Stimulated activated naive CD8-positive, alpha-beta T cell treated with anti-CD3 and anti-CD28 coated beads, Interleukin-15, Interleukin-2, amounts not matched to agents 100 ng/mL and 50 ng/mL, for 24 hours (primary cell): ENCODE measurements around the gene TNXB.
"Not testable (repeated sequence)": the region's sequence is repeated elsewhere in the genome, so short reads cannot be mapped to it uniquely, and the experiment has no call there.

ENCODE experiments used
- H3K27ac Mint-ChIP-seq: one replicate; pipeline ENCODE4 v1.8.0; 2021; ENCODE audit warnings: mild to moderate bottlenecking, mixed read lengths
- H3K27me3 Mint-ChIP-seq: one replicate; pipeline ENCODE4 v1.8.0; 2021; ENCODE audit warnings: mixed read lengths
- H3K36me3 Mint-ChIP-seq: one replicate; pipeline ENCODE4 v1.8.0; 2021; ENCODE audit warnings: low read depth, mixed read lengths
- H3K4me1 Mint-ChIP-seq: one replicate; pipeline ENCODE4 v1.8.0; 2021; ENCODE audit warnings: low read depth, mixed read lengths
- H3K4me3 Mint-ChIP-seq: one replicate; pipeline ENCODE4 v1.8.0; 2021; ENCODE audit warnings: mild to moderate bottlenecking, mixed read lengths
- H3K9me3 Mint-ChIP-seq: one replicate; pipeline ENCODE4 v1.8.0; 2021; ENCODE audit warnings: mixed read lengths

Gene TNXB

DNA sequence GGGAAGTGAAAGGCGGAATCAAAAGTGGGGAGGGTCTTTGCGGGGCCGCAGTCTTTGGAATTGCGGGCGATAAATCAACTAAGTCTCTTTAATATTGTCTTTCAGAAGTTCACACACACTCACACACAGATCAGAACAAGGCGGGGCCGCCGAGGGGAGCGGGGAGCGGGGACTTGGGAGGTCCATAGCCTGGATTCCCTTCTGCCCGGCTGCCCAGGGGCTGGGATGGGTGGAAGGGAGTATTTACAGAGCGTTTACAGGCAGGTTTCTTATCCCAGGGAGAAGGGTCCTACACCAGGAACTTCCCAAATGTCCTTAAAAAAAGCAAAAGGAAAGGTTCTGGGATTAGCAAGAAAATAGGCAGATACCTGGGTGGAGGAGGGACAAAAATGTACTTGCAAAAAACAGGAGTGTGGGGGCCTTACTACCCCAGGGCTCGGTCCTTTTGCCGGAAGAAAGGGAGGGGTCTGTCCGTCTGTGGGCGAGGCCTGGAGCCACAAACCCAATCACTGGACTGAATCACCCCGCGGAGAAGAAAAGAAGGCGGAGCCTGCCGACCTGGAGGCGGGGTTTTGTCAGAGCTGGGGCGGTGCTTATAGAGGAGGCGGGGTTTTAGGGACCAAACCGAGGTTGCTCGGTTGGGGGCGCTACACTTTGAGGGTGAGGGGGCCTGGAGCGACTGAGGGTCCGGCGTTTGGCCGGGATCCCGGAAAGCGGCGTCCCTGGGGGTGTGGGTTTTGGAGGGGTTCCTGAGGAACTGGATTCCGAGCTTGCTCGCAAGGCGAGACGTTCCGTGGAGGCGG, 39.4 kb upstream of the TNXB start:
- Mint-ChIP-seq H3K27ac (no peak overlapping the region), H3K27me3 (peaks cover 36% of the 10 kb centered on the region), H3K4me3 (peak overlapping the region; percentile 77), H3K36me3 (no peaks in the 10 kb centered on the region), H3K4me1 (peaks cover 46% of the 10 kb centered on the region), H3K9me3 (no peaks in the 10 kb centered on the region)

DNA sequence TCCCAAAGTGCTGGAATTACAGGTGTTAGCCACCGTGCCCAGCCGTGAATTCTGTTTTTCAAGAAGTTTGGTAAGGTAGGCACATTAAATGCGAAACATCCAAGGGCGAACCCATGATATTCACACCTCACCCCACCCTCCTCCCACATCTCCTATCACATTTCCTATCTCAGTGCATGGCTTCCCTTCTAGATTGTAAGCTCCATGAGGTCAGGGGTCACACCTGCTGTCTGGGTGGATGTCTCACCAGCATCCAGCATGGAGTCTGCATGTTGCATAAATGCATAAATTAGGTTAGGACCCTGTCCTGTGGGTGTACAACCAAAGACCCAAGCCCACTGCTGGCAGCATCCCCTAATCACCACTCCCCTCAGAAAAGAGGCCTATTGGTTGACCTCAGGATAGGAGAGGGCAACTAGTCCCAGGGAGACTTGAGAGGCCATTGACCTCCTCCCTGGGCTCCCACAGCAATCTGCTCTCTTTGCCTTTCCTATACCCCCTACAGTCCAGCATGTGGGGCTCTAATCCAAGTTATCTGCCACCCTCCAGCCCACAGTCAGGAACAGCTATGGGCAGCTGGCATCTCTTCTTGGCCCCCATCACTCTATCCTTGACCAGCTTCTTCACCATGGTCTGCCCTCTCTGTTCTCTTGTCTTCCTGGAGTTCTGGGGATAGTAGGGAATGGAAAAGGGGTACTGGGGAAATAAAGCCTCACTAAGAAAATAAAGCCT, 38.4 kb upstream of the TNXB start:
- Mint-ChIP-seq H3K36me3 (no peaks in the 10 kb centered on the region), H3K4me3 (no peak overlapping the region)

GRCh38 chr6:32146687-32147086, 37.5 kb upstream of the TNXB start:
- H3K36me3 Mint-ChIP-seq: no peaks in the 10 kb centered on the region
- H3K4me1 Mint-ChIP-seq: peaks cover 30% of the 10 kb centered on the region
- no peaks in the 10 kb centered on the region for H3K9me3 Mint-ChIP-seq
- no peak overlapping the region for H3K27ac Mint-ChIP-seq
- H3K27me3 Mint-ChIP-seq: peaks cover 31% of the 10 kb centered on the region
- H3K4me3 Mint-ChIP-seq: no peak overlapping the region

More for the DNA sequence above, 38.4 kb upstream of the TNXB start:
- no peaks in the 10 kb centered on the region for H3K9me3 Mint-ChIP-seq
- H3K4me1 Mint-ChIP-seq: peaks cover 37% of the 10 kb centered on the region
- no peak overlapping the region for H3K27ac Mint-ChIP-seq
- peaks cover 31% of the 10 kb centered on the region for H3K27me3 Mint-ChIP-seq

DNA sequence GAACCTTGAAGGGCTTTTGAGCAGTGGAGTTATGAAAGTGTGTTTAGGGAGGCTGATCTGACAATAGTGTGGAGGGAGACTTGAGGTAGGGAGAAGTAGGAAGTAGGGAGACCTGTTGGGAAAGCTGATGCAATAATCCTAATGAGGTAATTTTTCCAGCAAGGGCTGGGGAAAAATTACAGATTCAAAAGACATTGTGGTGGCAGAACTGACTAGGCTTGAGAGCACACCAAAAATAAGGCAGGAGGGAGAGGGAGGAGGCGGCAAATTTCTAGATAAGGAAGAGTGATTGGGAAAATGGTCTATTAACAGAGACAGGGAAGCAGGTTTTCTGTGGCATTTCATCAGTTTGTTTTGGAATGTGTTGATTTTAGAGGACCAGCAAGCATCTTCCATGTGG, 37.1 kb upstream of the TNXB start:
- Mint-ChIP-seq H3K4me1 (peaks cover 28% of the 10 kb centered on the region), H3K36me3 (no peaks in the 10 kb centered on the region), H3K27me3 (peaks cover 31% of the 10 kb centered on the region), H3K27ac (peak overlapping the region; percentile 2), H3K9me3 (no peaks in the 10 kb centered on the region), H3K4me3 (no peak overlapping the region)

DNA sequence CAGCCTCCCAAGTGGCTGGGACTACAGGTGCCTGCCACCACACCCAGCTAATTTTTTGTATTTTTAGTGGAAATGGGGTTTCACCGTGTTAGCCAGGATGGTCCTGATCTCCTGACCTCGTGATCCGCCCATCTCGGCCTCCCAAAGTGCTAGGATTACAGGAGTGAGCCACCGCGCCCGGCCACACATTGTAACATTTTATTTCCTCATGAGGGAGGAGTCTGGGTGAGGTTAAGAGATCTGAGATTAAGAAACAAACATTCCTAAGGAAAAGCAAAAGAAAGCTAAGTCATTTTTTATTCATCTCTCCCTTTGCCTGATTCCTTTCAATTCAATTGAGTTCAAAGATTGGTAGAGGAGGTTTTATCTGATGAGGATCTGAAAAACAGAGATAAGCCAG, 35.1 kb upstream of the TNXB start:
- H3K27ac Mint-ChIP-seq: not testable (repeated sequence)

GRCh38 chr6:32140420-32141046, 31.4 kb upstream of the TNXB start:
- Mint-ChIP-seq H3K4me3 (no peak overlapping the region), H3K4me1 (no peaks in the 10 kb centered on the region), H3K27me3 (peaks cover 5% of the 10 kb centered on the region), H3K9me3 (no peaks in the 10 kb centered on the region), H3K36me3 (no peaks in the 10 kb centered on the region), H3K27ac (peak overlapping the region; percentile 38)

More for the DNA sequence above, 35.1 kb upstream of the TNXB start:
- Mint-ChIP-seq H3K4me1 (peaks cover 15% of the 10 kb centered on the region), H3K27me3 (peaks cover 24% of the 10 kb centered on the region)
- H3K4me3 Mint-ChIP-seq, H3K36me3 Mint-ChIP-seq, H3K9me3 Mint-ChIP-seq: not testable (repeated sequence)

DNA sequence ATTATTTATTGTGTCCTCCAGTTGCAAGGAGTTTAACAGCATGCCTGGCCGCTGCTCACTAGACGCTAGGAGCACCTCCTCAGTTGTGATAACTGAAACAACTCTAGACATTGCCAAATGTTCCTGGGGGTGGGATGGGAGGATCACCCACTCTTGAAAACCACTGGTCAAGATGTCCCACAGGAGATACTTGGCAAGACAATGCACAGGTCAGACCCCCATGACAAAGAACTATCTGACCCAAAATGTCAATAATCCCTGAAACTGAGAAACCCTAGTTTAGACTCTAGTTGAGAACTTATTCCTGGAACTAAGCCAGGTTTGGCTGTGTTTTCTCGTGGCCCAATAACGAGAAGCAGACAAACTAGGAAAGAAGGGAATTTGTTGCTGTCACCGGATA, 30.5 kb upstream of the TNXB start:
- Mint-ChIP-seq H3K4me3 (no peak overlapping the region), H3K4me1 (no peaks in the 10 kb centered on the region), H3K36me3 (no peaks in the 10 kb centered on the region), H3K27ac (no peak overlapping the region), H3K27me3 (peaks cover 8% of the 10 kb centered on the region), H3K9me3 (no peaks in the 10 kb centered on the region)

GRCh38 chr6:32137454-32137853, 28.3 kb upstream of the TNXB start:
- Mint-ChIP-seq H3K36me3 (no peaks in the 10 kb centered on the region), H3K27me3 (peaks cover 11% of the 10 kb centered on the region), H3K4me3 (no peak overlapping the region), H3K27ac (no peak overlapping the region), H3K9me3 (no peaks in the 10 kb centered on the region), H3K4me1 (no peaks in the 10 kb centered on the region)

GRCh38 chr6:32133786-32134185, 24.6 kb upstream of the TNXB start:
- Mint-ChIP-seq H3K27ac (no peak overlapping the region), H3K4me3 (no peak overlapping the region), H3K36me3 (no peaks in the 10 kb centered on the region), H3K27me3 (peaks cover 6% of the 10 kb centered on the region), H3K4me1 (peaks cover 19% of the 10 kb centered on the region), H3K9me3 (no peaks in the 10 kb centered on the region)

- H3K36me3 Mint-ChIP-seq: peaks cover under 1% of the 10 kb centered on the region
- H3K4me1 Mint-ChIP-seq: peaks cover 32% of the 10 kb centered on the region
- no peak overlapping the region for H3K4me3 Mint-ChIP-seq
- peaks cover 6% of the 10 kb centered on the region for H3K27me3 Mint-ChIP-seq
- H3K27ac Mint-ChIP-seq: peak overlapping the region; percentile 6
- H3K9me3 Mint-ChIP-seq: no peaks in the 10 kb centered on the region
These were observed 23.0 kb upstream of the TNXB start for GRCh38 chr6:32132110-32132509.

GRCh38 chr6:32131439-32131948, 22.4 kb upstream of the TNXB start:
- Mint-ChIP-seq H3K4me3 (no peak overlapping the region), H3K27ac (no peak overlapping the region), H3K36me3 (peaks cover 7% of the 10 kb centered on the region), H3K4me1 (peaks cover 38% of the 10 kb centered on the region), H3K9me3 (no peaks in the 10 kb centered on the region), H3K27me3 (peaks cover 6% of the 10 kb centered on the region)

- peak overlapping the region; percentile 87 for H3K27ac Mint-ChIP-seq
- peak overlapping the region; percentile 99 for H3K4me3 Mint-ChIP-seq
- H3K9me3 Mint-ChIP-seq: no peaks in the 10 kb centered on the region
- H3K36me3 Mint-ChIP-seq: peaks cover 16% of the 10 kb centered on the region
- H3K27me3 Mint-ChIP-seq: peaks cover 3% of the 10 kb centered on the region
- peaks cover 47% of the 10 kb centered on the region for H3K4me1 Mint-ChIP-seq
These were observed 20.4 kb upstream of the TNXB start for GRCh38 chr6:32129297-32130088.

DNA sequence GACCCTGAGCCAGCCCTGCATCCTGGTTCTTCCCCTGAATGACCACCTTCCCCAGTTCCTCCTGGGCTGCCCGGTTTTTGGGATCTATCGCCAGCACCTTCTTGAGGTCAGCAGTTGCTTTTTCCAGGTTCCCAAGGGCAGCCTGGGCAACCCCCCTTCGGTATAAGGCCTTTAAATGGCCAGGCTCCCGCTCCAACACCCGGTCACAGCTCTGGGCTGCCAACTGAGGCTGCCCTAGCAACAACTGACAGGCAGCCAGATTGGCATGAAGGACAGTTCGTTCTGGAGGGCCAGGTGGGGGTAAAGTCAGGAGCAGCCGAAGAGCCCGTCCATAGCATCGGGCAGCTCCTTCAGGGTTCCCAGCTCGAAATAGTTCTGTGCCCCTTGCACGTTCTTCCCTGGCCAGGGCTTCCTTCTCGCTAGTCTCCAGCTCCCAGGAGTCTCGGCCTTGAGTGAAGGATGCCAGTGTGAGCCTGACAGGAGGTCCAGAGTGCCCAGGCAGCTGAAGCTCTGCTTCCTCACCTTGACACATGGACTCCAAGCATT, 19.7 kb upstream of the TNXB start:
- H3K27ac Mint-ChIP-seq: no peak overlapping the region
- H3K9me3 Mint-ChIP-seq: no peaks in the 10 kb centered on the region

More for the DNA sequence above, 19.7 kb upstream of the TNXB start:
- peak overlapping the region; percentile 99 for H3K4me3 Mint-ChIP-seq
- peaks cover 21% of the 10 kb centered on the region for H3K36me3 Mint-ChIP-seq
- H3K4me1 Mint-ChIP-seq: peaks cover 52% of the 10 kb centered on the region
- H3K27me3 Mint-ChIP-seq: peaks cover under 1% of the 10 kb centered on the region
